Measurements from ENCODE around the gene ZNF529.

The ZNF529 gene

DNA sequence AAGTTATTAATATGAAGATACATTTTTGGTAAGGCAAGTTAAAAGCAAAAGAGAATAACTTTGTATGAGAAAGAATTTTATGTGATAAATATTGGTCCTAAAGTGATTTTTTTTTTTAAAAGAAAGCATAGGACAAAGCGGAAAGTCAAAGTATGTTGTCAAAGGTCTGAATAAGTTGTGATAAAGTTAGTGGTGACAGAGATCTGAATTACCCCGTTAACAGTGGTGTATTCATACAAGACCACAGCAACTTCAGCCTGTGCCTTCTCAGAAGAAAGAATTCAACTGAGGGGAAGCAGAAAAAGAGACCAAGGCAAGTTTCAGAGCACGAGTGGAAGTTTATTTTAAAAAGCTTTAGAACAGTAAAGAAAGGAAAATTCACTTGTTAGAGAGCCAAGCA lies 64.8 kb downstream of the ZNF529 start:
- no peak for FAIRE-seq

DNA sequence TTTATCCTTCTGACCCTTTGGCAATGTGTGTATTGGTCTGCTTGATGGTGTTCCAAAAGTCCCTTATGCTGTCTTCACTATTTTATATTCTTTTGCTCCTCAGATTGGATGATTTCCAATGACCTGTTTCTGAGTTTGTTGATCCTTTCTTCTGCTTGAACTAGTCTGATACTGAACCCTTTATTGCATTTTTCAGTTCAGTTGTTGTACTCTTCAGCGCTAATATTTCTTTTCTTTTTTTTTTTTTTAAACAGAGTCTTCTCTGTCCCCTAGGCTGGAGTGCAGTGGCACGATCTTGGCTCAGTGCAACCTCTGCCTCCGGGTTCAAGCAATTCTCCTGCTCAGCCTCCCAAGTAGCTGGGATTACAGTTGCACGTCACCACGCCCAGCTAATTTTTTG lies 71.1 kb downstream of the ZNF529 start:
- no peak for FAIRE-seq

- no peak for FAIRE-seq
These were observed 76.1 kb downstream of the ZNF529 start for GRCh38 chr19:36497001-36497400.
